ENCODE results near the gene PGBD4.
"Not testable (repeated sequence)": the region's sequence is repeated elsewhere in the genome, so short reads cannot be mapped to it uniquely, and the experiment has no call there.

Gene PGBD4

GRCh38 chr15:34114739-34115138 lies 12.9 kb downstream of the PGBD4 start:
- no peak for DNase-seq

GRCh38 chr15:34116620-34117019 lies 14.7 kb downstream of the PGBD4 start:
- DNase-seq: no peak

- DNase-seq: no peak
Observed at GRCh38 chr15:34119291-34119690, 17.4 kb downstream of the PGBD4 start.

GRCh38 chr15:34120420-34120819 lies 18.5 kb downstream of the PGBD4 start:
- DNase-seq: not testable (repeated sequence)

GRCh38 chr15:34121786-34122185 lies 19.9 kb downstream of the PGBD4 start:
- not testable (repeated sequence) for DNase-seq

GRCh38 chr15:34122771-34123183 lies 20.9 kb downstream of the PGBD4 start:
- no peak for DNase-seq

GRCh38 chr15:34124651-34125050 lies 22.8 kb downstream of the PGBD4 start:
- no peak for DNase-seq

GRCh38 chr15:34125945-34126344 lies 24.1 kb downstream of the PGBD4 start:
- DNase-seq: no peak

GRCh38 chr15:34126522-34126921 lies 24.6 kb downstream of the PGBD4 start:
- no peak for DNase-seq

- DNase-seq: no peak
Observed at GRCh38 chr15:34128898-34129297, 27.0 kb downstream of the PGBD4 start.

GRCh38 chr15:34132881-34133280 lies 31.0 kb downstream of the PGBD4 start:
- DNase-seq: no peak

GRCh38 chr15:34133511-34133910 lies 31.6 kb downstream of the PGBD4 start:
- DNase-seq: no peak

GRCh38 chr15:34147371-34148140 lies 45.7 kb downstream of the PGBD4 start:
- no peak for DNase-seq

- DNase-seq: no peak
Observed at GRCh38 chr15:34154725-34155204, 52.9 kb downstream of the PGBD4 start.

GRCh38 chr15:34155859-34156258 lies 54.0 kb downstream of the PGBD4 start:
- no peak for DNase-seq
